ENCODE results near the gene HIPK4. TPM values are rescaled to one million over a fixed set of nuclear protein-coding genes. Genes with fewer than 3 reads are reported as not detected.
"Not testable (repeated sequence)": the region's sequence is repeated elsewhere in the genome, so short reads cannot be mapped to it uniquely, and the experiment has no call there.

Gene HIPK4
- total RNA-seq, 1 donor from 2014 or later: 0.34 TPM

DNA sequence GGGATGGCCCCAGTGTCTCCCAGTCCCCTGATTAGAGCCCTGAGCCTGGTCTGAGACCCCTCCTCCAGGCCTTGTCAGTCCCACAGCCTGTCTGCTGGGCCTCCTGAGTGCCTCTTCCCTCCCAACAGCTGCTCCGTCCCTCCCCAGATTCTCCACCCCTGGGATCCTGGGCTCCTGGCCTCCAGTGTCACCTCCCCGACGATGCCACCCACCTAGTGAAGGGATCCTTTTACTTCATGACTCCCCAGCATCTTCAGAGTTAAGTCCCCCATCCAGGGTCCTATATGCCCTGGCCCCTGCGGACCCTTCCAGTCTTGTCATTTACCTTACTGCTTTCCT, 27.6 kb upstream of the HIPK4 start:
- DNase-seq (ENCODE audit: low spot score): no peak

DNA sequence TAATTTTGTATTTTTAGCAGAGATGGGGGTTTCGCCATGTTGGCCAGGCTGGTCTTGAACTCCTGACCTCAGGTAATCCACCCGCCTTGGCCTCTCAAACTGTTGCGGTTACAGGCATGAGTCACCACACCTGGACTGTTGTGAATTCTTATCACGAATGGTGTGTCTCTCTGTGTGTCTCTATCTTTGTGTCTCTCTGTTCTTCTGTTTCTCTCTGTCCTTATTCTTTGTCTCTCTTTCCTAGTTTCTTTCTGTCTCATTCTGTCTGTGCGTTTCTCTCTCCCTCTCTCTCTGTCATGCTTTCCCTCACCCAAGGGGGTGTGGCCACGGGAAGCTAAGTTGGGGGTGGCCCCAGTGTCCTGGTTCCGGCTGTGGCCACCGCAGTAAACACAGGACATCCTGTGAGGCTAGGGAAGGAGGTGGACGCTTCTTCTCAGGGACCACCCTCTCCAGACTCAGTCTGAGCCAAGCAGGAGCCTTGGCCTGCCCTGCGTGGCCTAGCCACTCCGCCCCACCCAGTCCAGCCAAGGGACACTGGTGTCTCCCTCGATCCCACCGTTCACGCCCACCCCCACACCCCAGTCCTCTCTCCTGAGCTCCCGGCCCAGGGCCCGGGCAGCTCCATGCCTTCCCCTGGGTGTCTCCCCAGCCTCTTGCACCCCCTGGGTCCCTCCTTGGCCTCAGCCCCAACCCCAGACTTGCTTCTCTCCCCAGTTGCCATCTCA, 27.1 kb upstream of the HIPK4 start:
- no peak for DNase-seq (ENCODE audit: low spot score)

DNA sequence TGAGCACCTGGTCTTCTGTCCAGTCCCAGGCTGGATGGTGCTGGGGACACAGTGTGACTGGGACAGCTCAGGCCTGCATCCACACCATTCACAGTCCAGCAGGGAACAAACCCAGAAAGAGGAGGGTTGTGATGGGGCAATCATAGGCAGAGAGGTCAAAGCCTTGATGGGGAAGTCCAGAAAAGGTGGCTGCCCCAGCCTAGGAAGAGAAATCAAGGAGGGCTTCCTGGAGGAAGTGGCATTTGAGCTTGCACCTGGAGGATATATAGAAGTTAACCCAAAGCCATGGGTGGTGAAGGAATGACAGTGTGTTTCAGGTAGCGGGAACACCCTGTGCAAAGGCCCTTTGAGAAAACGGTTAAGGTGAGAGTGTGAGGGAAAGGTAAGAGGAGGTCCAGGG, 25.8 kb upstream of the HIPK4 start:
- no peak for DNase-seq (ENCODE audit: low spot score)

DNA sequence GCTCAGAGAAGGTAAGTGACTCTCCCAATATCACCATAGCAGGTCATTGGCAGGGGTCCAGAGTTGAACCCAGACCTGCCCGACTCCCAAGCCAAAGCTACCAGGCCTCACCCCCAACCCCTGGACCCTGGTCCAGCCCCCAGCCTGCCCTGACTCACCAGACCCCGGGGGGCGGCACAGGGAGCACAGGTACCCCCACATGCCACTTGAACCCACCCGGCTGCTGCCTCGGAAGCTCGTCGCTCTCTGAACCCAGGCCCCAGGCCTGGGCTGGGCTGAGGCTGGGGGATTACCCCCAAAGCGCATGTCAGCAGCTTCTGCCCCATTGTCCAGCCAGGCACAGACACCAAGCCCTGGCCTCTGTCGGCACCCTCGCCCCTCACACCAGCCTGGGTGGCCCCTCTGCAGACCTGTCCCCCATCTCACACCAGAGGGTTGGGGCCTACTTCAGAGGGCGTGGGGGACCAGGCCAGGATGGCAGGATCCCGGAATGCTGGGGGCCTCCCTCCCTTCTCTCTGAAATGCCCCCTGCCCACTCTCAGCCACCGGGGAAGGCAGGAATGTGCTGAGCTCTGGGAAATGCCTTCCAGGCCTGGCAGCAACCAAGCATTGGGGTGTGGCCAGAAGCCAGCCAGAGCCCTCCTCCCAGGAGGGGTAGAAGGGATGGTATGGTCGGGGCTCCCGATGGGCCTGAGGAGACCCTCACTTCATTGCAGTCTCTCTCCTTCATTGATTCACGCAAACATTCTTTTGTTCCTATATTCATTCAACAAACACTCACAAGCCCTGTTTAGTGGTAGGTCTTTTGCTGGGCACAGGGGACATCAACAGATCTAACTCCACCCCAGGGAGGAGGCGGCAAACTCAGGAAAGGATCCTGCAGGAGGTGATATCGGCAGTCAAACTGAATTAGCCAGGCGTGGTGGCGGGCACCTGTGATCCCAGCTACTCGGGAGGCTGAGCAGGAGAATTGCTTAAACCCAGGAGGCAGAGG, 24.9 kb upstream of the HIPK4 start:
- DNase-seq (ENCODE audit: low spot score): no peak

DNA sequence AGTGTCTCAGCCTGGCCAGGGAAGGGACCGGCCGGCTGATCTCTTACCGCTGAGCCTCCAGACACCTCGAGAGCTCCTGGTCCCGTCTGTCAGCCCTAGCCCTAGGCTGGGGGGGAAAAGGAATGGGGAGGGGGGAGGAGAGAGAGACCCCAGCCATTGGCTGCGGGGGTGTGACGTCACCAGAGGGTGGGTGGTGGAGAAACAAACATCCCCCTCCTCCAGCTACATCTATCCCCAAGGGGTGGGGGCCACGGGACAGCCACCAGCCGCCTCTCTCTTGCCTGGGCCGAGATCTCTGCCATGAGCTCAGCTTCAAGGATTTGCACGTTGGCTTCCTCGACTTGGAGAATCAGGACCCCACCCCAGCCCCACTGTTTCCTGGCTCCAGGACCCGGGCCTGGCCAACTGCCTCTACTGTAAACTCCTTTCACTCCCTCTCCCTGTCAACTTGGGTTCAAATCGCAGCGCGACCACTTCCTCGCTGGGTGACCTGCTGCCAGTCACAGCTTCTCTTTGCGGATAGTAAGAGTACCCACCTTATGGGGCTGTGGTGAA, 23.4 kb upstream of the HIPK4 start, which contains the start of gene PRX:
PRX (minus strand) TSS at position 88 of the 555 bp plus-strand sequence. CDS start 5,446 bp downstream, outside the sequence.
- DNase-seq (ENCODE audit: low spot score): no peak

DNA sequence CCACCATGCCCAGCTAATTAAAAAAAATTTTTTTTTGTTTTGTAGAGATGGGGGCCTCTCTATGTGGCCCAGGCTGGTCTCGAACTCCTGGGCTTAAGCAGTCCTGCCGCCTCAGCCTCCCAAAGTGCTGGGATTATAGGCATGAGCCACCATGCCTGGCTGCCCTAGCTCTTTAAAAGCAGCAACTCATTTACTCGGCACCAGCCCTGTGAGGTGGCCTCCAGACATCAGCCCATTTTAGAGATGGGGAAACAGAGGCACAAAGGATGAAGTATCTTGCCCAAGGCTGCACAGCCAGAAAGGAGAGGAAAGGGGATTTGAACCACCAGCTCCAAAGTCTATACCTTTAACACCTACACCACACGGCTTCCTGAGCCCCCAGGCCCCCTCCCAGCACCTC, 22.9 kb upstream of the HIPK4 start:
- no peak for DNase-seq (ENCODE audit: low spot score)

DNA sequence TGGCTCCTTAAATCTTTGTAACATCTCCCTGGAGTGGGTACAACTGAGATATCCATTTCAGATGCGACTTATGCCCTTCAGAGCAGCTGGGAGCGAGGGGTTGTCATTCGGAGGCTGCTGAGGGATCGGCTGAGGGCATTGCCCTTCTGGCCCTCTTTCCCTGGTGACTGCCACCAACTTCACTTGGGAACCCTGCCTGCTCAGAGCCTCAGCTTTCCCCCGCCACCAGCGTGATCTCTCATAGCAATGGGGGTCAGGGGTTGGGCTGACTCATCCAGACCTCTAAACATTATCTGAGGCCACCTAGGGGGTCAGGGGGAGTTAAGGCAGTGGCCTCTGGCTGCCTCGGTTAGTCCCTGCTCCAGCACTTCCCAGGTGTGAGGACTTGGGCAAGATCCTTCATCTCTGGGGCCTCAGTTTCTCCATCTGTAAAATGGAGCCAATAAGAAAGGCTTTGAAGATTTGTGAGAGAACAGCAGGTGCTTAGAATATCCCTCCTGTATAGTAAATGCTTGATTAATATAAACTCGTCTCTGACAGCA, 22.0 kb upstream of the HIPK4 start:
- DNase-seq (ENCODE audit: low spot score): no peak

DNA sequence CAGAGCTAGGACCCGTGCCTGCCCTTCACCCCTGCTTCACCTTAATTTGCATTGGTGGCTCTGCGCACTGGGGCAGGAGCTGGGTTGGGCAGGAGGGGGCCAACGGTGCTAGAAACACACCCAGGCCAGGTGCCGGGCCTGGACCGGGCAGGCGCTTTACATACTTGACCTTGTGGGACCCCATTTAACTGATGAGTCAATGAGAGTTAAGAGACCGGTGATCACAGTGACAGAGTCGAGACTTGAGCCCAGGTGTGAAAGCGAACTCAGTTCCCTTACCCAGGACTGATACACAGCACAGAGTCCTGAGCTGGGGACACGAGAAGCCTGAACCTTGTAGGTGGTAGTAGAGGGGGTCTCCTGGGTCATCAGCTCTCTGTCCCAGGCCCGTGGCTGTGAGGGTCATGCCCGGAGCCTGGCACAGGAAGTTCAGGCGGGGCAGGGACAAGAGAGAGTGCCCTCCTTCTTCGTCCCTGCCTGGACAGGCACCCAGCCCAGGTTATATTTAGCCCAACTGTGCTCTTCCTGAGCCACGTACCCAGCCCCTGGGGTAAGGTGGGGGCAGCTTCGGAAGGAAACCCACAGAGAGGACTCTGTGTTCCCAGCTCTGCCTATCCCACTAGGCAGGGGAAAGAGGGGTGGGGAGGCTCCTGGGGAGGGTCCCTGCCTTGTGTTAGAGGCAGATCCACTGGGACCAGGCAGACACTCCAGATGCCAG, 21.3 kb upstream of the HIPK4 start:
- no peak for DNase-seq (ENCODE audit: low spot score)

DNA sequence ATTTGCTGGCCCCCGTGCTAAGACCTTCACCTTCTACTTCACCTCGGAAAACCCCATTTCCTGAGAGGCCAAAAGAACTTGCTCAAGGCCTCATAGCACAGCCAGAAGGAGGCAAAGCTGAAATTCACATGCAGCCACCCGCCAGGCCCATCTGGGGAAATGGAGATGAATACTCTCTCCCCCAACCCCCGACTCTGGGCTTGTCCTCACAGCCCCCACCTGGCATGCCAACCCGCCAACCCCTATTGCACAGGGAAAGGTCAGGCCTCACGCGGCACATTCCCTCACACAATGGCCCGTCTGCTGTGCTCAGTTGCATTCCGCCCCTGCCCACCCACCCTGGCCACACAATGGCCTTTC, 20.0 kb upstream of the HIPK4 start:
- no peak for DNase-seq (ENCODE audit: low spot score)

DNA sequence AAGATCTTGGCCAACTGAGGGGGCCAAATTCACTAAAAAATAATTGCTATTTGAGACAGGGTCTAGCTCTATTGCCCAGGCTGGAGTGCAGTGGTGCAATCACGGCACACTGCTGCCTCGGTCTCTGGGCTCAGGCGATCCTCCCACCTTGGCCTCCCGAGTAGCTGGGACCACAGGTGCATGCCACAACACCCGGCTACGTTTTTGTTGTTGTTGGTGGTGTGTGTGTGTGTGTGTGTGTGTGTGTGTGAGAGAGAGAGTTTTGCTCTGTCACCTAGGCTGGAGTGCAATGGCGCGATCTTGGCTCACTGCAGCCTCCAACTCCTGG, 18.6 kb upstream of the HIPK4 start:
- not testable (repeated sequence) for DNase-seq (ENCODE audit: low spot score)

DNA sequence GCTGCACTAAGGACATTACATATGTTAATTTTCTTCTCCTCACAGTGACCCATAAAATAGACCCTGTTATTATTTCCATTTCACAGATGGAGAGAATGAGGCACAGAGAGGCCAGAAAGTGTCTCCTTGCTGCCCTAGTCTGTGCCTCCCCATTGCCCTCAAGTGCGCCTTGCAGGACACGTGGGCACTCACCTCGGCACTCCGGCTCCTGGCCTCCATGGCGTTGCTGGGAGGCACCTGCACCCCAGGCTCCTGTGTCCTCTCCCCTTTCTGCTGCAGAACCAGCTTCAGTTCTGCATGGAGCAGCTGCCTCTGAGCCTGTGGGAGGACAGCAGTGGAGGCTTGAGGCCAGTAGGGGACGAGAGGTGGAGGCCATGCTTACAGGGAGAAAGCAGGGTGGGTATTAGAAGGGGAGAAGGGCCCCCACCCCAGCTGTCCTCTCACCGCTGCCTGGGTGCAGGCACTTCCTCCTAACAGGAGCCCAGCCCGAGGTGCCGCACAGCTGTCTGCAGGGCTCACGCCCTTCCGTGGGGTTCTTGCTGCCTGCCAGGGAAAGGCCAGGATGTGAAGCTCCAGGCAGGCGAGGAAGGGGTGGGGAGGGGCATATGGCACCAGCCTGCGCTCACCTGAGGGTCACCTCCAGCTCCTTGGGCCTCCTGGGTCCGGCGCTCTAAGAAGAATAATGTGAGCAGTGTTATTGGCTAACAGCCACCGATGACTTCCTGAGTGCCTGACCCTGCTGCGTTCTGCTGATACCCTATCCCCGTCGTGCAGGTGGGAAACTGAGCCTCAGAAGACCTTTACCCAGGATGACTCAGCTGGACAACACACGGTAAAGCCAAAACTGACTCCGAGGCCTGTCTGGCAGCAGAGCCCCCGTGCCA, 18.0 kb upstream of the HIPK4 start:
- DNase-seq (ENCODE audit: low spot score): no peak

DNA sequence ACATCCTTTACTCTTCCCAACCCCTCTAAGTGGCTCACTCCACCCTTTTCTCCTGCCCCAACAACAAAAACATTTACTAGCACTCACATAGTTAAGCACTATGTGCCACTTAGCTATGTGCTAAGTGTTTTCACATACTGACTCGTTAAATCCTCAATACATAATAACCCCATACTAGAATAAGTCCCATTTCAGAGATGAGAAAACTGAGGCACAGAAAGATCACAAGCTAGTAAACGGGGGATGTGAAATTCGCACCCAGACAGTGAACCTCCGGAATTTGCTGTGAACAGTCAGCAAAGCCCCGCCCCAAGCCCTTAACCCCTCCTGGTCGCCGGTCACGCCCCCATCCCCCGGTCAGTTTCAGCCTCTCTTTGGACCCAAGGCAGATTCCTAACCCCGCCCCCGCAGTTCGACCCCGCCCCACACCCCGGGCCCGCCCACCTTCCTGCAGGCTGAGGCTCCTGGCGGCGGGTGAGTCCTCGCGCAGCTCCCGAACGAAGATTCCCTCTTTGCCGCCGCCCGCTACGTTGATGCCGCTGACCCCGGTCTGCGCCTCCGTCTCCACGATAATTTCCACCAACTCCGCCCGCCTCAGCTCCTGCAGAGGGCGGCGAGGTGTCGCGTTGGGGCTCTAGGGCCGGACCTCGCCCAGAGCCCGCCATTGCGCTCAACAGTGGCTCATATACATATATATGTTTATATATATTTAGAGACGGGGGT, 13.4 kb upstream of the HIPK4 start:
- peak; percentile 91 for DNase-seq (ENCODE audit: low spot score)

DNA sequence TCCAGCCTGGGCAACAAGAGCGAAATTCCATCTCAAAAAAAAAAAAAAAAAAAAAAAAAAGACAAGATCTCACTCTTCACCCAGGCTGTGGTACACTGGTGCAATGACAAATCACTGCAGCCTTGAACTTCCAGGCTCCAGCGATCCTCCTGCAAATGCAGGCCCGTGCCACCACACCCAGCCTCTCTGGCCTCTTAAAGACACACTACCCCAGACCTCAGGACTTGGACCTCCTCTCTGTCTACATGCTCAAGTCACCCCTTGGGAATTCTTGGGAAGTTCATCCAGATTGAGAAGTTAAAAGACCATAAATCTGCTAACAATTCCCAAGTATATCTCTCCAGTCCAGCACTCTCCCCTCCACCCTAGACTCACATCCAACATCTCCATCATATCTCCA, 10.6 kb upstream of the HIPK4 start:
- DNase-seq (ENCODE audit: low spot score): no peak

DNA sequence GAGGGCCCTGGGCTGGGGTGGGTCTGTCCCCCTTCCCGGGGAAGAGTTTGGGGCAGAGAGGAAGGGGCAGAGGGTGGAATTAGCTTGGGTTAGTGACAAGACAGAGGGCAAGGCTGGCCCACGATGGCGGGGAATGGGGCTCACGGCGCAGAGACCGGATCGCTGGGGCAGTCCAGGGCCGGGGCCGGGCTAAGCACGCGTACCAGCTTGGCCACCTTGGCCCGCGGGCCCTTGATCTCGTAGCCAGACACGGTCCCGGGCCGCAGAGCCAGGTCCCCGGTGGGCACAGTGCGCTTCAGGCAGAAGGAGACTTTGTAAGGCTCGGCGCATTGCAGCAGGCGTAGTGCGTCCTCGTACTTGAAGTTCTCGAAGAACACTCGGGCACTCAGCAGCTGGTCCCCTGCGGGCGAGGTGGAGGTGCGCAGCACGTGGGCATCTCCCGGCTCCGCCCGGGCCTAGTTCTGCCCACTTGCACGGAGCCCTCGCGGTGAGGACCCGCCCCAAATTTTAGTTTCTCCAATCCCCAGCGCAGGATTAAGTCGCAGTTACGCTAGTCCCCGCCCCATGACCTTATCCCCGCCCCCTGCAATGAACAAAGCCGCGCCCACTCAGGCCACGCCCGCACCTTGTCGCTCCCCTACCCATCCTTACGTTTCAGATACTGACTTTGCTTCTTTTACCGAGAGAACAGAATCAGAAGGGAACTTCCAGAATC, 8.6 kb upstream of the HIPK4 start:
- no peak for DNase-seq (ENCODE audit: low spot score)

DNA sequence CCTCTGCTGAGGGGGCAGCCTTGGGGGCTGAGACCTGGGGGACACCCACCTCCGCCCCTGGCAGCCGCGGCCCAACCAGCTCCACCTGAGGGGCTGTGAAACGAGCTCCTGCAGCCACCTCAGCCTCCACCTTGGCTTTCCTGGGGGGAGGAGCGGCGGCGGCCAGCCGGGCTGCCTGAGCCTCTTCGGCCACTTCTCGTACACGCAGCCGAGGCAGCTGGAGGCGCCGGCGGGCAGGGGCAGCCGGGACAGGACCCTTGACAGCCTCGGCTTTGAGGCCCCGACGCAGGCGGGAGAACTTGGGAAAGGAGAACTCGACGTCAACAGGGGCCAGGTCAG, 7.6 kb upstream of the HIPK4 start:
- DNase-seq (ENCODE audit: low spot score): no peak

DNA sequence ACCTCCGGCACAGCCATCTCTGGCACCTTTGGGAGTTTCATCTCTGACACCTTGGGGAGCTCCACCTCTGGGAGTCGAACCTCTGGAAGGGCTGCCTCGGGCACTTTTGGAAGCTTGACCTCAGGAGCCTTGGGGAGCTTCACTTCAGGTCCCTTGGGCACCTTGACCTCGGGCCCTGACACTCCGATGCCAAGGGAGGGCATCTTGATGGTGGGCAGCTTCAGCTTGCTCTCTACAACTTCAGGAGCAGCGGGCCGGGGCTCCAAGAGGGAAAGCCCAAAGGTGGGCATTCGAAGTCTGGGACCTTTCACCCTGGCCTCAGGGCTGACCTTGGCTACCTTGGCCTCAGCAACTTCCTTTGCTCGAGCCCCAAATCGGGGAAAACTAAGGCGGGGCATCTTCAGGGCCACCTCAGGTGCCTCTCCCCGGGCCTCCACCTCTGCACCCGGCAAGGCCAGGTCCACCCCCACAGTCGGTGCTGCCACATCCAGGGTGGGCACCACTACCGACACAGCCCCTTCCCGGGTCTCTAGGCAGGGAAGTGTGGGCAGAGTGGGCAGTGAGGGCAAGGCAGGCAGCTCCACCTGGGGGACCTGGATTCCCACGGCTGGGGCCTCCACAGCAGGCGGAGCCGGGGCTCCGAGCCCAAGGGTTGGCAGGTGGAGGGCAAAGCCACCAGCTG, 7.0 kb upstream of the HIPK4 start:
- DNase-seq (ENCODE audit: low spot score): no peak

DNA sequence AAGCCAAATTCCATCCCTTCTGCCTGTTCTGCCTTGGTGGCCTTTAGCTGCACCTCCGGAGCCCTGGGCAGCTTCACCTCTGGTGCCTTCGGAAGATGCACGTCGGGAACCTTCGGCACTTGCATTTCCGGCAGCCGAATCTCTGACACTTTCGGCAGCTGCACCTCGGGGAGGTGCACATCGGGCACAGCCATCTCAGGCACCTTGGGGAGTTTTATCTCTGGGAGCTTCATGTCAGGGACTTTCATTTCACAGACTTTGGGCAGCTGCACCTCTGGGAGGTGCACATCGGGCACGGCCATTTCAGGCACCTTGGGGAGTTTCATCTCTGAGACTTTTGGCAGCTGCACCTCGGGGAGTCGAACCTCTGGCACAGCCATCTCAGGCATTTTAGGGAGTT, 6.0 kb upstream of the HIPK4 start:
- DNase-seq (ENCODE audit: low spot score): no peak

DNA sequence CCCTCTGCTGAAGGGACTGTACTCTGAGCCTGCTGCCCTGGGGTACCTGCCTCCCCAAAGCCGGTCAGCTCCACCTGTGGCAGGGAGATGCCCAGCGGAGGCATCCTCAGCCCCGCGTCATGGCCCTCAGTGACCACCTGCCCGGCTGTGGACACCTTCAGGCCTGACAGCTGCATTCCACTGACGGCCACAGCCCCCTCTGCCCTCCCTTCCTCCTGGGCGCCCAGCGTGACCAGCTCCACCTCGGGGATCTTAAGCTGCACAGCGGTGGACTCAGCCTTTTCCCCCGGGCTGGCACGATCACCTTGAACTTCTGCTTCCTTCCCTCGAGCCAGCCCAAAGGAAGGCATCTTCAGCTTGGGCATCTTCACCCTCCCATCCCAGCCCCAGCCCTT, 4.8 kb upstream of the HIPK4 start:
- DNase-seq (ENCODE audit: low spot score): no peak

Measured in ureter (tissue), 1 donor.